WTC11 (cell line): ENCODE measurements around the gene CASQ2. TPM values are rescaled to one million over a fixed set of nuclear protein-coding genes. Genes with fewer than 3 reads are reported as not detected.

ENCODE experiments used
- ATAC-seq: fragments of 200-7000 bp; cut with Tn5 transposase; 2 replicates; pipeline ENCODE4 v1.10.0; 2021; ENCODE audit warnings: mild to moderate bottlenecking, moderate library complexity
- CTCF ChIA-PET: fragments of 300-600 bp; sonication (Branson Sonifier 250); formaldehyde crosslinking; loops from one replicate; lab custom pipeline; 2021; ENCODE audit warnings: antibody characterized with exemption; lab: Charles Lee
- POLR2A ChIA-PET: fragments of 350-600 bp; sonication (Branson Sonifier 250); formaldehyde crosslinking; loops from one replicate; lab custom pipeline; 2021; ENCODE audit warnings: antibody characterized with exemption; lab: Charles Lee
- DNase-seq: peaks from one replicate; pipeline ENCODE4 v3.0.0; 2021; ENCODE audit warnings: low spot score
- H3K27ac Mint-ChIP-seq: 2 replicates; pipeline ENCODE4 v1.8.0; 2021; ENCODE audit warnings: mixed read lengths
- H3K27me3 Mint-ChIP-seq: 2 replicates; pipeline ENCODE4 v1.8.0; 2021; ENCODE audit warnings: low read depth, mild to moderate bottlenecking, moderate library complexity, mixed read lengths
- H3K36me3 Mint-ChIP-seq: 2 replicates; pipeline ENCODE4 v1.8.0; 2021; ENCODE audit warnings: mixed read lengths
- H3K4me1 Mint-ChIP-seq: 2 replicates; pipeline ENCODE4 v1.8.0; 2022; ENCODE audit warnings: mixed read lengths
- H3K4me3 Mint-ChIP-seq: 2 replicates; pipeline ENCODE4 v1.8.0; 2021; ENCODE audit warnings: mild to moderate bottlenecking, moderate library complexity, mixed read lengths
- H3K9me3 Mint-ChIP-seq: 2 replicates; pipeline ENCODE4 v1.8.0; 2021; ENCODE audit warnings: mixed read lengths
- ELF4 ChIP-seq: sonication (generic); formaldehyde crosslinking; IDR thresholded peaks from 2 replicates; pipeline ENCODE4 v1.8.1; 2022; ENCODE audit warnings: low read depth, mild to moderate bottlenecking, moderate library complexity, missing genetic modification reagents
- FOXK1 ChIP-seq: sonication (generic); formaldehyde crosslinking; IDR thresholded peaks from 2 replicates; pipeline ENCODE4 v1.8.0; 2022; ENCODE audit warnings: mild to moderate bottlenecking, moderate library complexity, missing genetic modification reagents
- FOXP1 ChIP-seq: sonication (generic); formaldehyde crosslinking; IDR thresholded peaks from 2 replicates; pipeline ENCODE4 v1.8.0; 2022; ENCODE audit warnings: missing genetic modification reagents, mild to moderate bottlenecking, moderate library complexity, borderline replicate concordance
- GABPB1 ChIP-seq: sonication (generic); formaldehyde crosslinking; IDR thresholded peaks from 2 replicates; pipeline ENCODE4 v1.8.1; 2023; ENCODE audit warnings: mild to moderate bottlenecking, missing genetic modification reagents
- IRF2 ChIP-seq: sonication (generic); formaldehyde crosslinking; IDR thresholded peaks from 2 replicates; pipeline ENCODE4 v1.8.0; 2022; ENCODE audit warnings: low read depth, missing genetic modification reagents, borderline replicate concordance
- KAT7 ChIP-seq: sonication (generic); formaldehyde crosslinking; IDR thresholded peaks from 2 replicates; pipeline ENCODE4 v1.8.1; 2023; ENCODE audit warnings: missing genetic modification reagents, mild to moderate bottlenecking, borderline replicate concordance
- MXD4 ChIP-seq: fragments of 250-450 bp; sonication (Bioruptor Pico); IDR thresholded peaks from 2 replicates; pipeline ENCODE4 v1.8.0; 2021; ENCODE audit warnings: mild to moderate bottlenecking, moderate library complexity, borderline replicate concordance
- NFYB ChIP-seq: sonication (generic); formaldehyde crosslinking; conservative IDR thresholded peaks from 2 replicates; pipeline ENCODE4 v1.8.0; 2022; ENCODE audit warnings: low read depth, missing genetic modification reagents
- NR2C2 ChIP-seq: sonication (generic); formaldehyde crosslinking; IDR thresholded peaks from 2 replicates; pipeline ENCODE4 v1.8.0; 2022; ENCODE audit warnings: mild to moderate bottlenecking, missing genetic modification reagents
- PRRX2 ChIP-seq: fragments of 250-450 bp; sonication (Bioruptor Pico); IDR thresholded peaks from 2 replicates; pipeline ENCODE4 v1.8.0; 2021; ENCODE audit warnings: mild to moderate bottlenecking
- SMAD4 ChIP-seq: sonication (generic); formaldehyde crosslinking; IDR thresholded peaks from 2 replicates; pipeline ENCODE4 v1.8.0; 2022; ENCODE audit warnings: mild to moderate bottlenecking, missing genetic modification reagents
- TEAD1 ChIP-seq: sonication (generic); formaldehyde crosslinking; IDR thresholded peaks from 2 replicates; pipeline ENCODE4 v1.8.0; 2022; ENCODE audit warnings: mild to moderate bottlenecking, missing genetic modification reagents
- TEAD4 ChIP-seq: sonication (generic); formaldehyde crosslinking; IDR thresholded peaks from 2 replicates; pipeline ENCODE4 v1.8.0; 2022; ENCODE audit warnings: mild to moderate bottlenecking, missing genetic modification reagents
- USF2 ChIP-seq: sonication (generic); formaldehyde crosslinking; IDR thresholded peaks from 2 replicates; pipeline ENCODE4 v1.8.1; 2023; ENCODE audit warnings: mild to moderate bottlenecking, missing genetic modification reagents, moderate library complexity
- ZNF121 ChIP-seq: sonication (generic); formaldehyde crosslinking; IDR thresholded peaks from 2 replicates; pipeline ENCODE4 v1.8.0; 2023; ENCODE audit warnings: missing genetic modification reagents
- ZNF138 ChIP-seq: sonication (generic); formaldehyde crosslinking; conservative IDR thresholded peaks from 2 replicates; pipeline ENCODE4 v1.8.1; 2022; ENCODE audit warnings: mild to moderate bottlenecking, moderate library complexity, missing genetic modification reagents
- ZNF219 ChIP-seq: sonication (generic); formaldehyde crosslinking; IDR thresholded peaks from 2 replicates; pipeline ENCODE4 v1.8.0; 2023; ENCODE audit warnings: missing genetic modification reagents, mild to moderate bottlenecking, borderline replicate concordance
- ZNF232 ChIP-seq: sonication (generic); formaldehyde crosslinking; IDR thresholded peaks from 2 replicates; pipeline ENCODE4 v1.8.0; 2022; ENCODE audit warnings: mild to moderate bottlenecking, missing genetic modification reagents
- ZNF263 ChIP-seq: sonication (generic); formaldehyde crosslinking; IDR thresholded peaks from 2 replicates; pipeline ENCODE4 v1.8.1; 2022; ENCODE audit warnings: low read depth, mild to moderate bottlenecking, moderate library complexity, missing genetic modification reagents
- ZNF317 ChIP-seq: sonication (generic); formaldehyde crosslinking; IDR thresholded peaks from 2 replicates; pipeline ENCODE4 v1.8.1; 2023; ENCODE audit warnings: low read depth, mild to moderate bottlenecking, moderate library complexity, missing genetic modification reagents, borderline replicate concordance
- ZNF512 ChIP-seq: sonication (generic); formaldehyde crosslinking; IDR thresholded peaks from 2 replicates; pipeline ENCODE4 v1.8.1; 2022; ENCODE audit warnings: missing genetic modification reagents, borderline replicate concordance
- total RNA-seq: library from RNA; stranded (reverse); gene quantifications from 3 replicates; pipeline ENCODE4 v1.2.3, GENCODE V29; 2021
- TF ChIP-seq, protein P1 (sequence below): sonication (generic); formaldehyde crosslinking; IDR thresholded peaks from 2 replicates; pipeline ENCODE4 v1.8.0; 2022; ENCODE audit warnings: mild to moderate bottlenecking, missing genetic modification reagents
- TF ChIP-seq, protein P2 (sequence below): sonication (generic); formaldehyde crosslinking; IDR thresholded peaks from 2 replicates; pipeline ENCODE4 v1.8.1; 2022; ENCODE audit warnings: mild to moderate bottlenecking, moderate library complexity, missing genetic modification reagents
- TF ChIP-seq, protein P3 (sequence below): fragments of 250-450 bp; sonication (Bioruptor Pico); IDR thresholded peaks from 2 replicates; pipeline ENCODE4 v1.9.0; 2021; ENCODE audit warnings: mild to moderate bottlenecking
- TF ChIP-seq, protein P4 (sequence below): sonication (generic); formaldehyde crosslinking; IDR thresholded peaks from 2 replicates; pipeline ENCODE4 v1.8.1; 2023; ENCODE audit warnings: mild to moderate bottlenecking, missing genetic modification reagents, moderate library complexity
- TF ChIP-seq, protein P5 (sequence below): sonication (generic); formaldehyde crosslinking; IDR thresholded peaks from 2 replicates; pipeline ENCODE4 v1.8.1; 2023; ENCODE audit warnings: mild to moderate bottlenecking, missing genetic modification reagents, borderline replicate concordance

CASQ2 gene
- total RNA-seq, 1 experiment from 2014 or later: not detected

GRCh38 chr1:115702959-115703358 is 65.6 kb downstream of the CASQ2 start (continued):
- TF ChIP-seq ZNF512 (CRISPR knock-in tag) (no peak), NFYB (CRISPR knock-in tag) (no peak), MXD4 (CRISPR knock-in tag) (no peak), TEAD4 (CRISPR knock-in tag) (no peak), ZNF317 (CRISPR knock-in tag) (no peak), ZNF219 (CRISPR knock-in tag) (no peak), IRF2 (no peak), NR2C2 (CRISPR knock-in tag) (no peak), FOXP1 (CRISPR knock-in tag) (no peak), SMAD4 (CRISPR knock-in tag) (no peak)
- TF ChIP-seq, protein P1, sequence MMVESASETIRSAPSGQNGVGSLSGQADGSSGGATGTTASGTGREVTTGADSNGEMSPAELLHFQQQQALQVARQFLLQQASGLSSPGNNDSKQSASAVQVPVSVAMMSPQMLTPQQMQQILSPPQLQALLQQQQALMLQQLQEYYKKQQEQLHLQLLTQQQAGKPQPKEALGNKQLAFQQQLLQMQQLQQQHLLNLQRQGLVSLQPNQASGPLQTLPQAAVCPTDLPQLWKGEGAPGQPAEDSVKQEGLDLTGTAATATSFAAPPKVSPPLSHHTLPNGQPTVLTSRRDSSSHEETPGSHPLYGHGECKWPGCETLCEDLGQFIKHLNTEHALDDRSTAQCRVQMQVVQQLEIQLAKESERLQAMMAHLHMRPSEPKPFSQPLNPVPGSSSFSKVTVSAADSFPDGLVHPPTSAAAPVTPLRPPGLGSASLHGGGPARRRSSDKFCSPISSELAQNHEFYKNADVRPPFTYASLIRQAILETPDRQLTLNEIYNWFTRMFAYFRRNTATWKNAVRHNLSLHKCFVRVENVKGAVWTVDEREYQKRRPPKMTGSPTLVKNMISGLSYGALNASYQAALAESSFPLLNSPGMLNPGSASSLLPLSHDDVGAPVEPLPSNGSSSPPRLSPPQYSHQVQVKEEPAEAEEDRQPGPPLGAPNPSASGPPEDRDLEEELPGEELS (CRISPR knock-in tag): no peak
- TF ChIP-seq, protein P2, sequence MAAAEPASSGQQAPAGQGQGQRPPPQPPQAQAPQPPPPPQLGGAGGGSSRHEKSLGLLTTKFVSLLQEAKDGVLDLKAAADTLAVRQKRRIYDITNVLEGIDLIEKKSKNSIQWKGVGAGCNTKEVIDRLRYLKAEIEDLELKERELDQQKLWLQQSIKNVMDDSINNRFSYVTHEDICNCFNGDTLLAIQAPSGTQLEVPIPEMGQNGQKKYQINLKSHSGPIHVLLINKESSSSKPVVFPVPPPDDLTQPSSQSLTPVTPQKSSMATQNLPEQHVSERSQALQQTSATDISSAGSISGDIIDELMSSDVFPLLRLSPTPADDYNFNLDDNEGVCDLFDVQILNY: no peak

GRCh38 chr1:115701090-115701489 is 67.4 kb downstream of the CASQ2 start:
- ATAC-seq (no peak), DNase-seq (no peak)
- Mint-ChIP-seq H3K4me1 (no peaks in the 10 kb centered on the region), H3K27me3 (no peaks in the 10 kb centered on the region), H3K27ac (no peak overlapping the region), H3K4me3 (no peak overlapping the region), H3K36me3 (no peaks in the 10 kb centered on the region), H3K9me3 (no peaks in the 10 kb centered on the region)
- CTCF ChIA-PET: interaction anchor here (1.0 kb wide), 2 partner anchors 71 to 93 kb away, joined by 3 to 4 read pairs; no protein-coding TSS in a partner anchor
- POLR2A ChIA-PET: no interaction called here
- no peak for TF ChIP-seq USF2 (CRISPR knock-in tag)
- TF ChIP-seq FOXK1 (CRISPR knock-in tag): no peak
- TF ChIP-seq, protein P1 (CRISPR knock-in tag): no peak
- TF ChIP-seq, protein P3, sequence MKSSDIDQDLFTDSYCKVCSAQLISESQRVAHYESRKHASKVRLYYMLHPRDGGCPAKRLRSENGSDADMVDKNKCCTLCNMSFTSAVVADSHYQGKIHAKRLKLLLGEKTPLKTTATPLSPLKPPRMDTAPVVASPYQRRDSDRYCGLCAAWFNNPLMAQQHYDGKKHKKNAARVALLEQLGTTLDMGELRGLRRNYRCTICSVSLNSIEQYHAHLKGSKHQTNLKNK (CRISPR knock-in tag): no peak
- TF ChIP-seq, protein P4, sequence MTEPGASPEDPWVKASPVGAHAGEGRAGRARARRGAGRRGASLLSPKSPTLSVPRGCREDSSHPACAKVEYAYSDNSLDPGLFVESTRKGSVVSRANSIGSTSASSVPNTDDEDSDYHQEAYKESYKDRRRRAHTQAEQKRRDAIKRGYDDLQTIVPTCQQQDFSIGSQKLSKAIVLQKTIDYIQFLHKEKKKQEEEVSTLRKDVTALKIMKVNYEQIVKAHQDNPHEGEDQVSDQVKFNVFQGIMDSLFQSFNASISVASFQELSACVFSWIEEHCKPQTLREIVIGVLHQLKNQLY (CRISPR knock-in tag): no peak
- no peak for TF ChIP-seq GABPB1 (CRISPR knock-in tag)
- no peak for TF ChIP-seq PRRX2 (CRISPR knock-in tag)
- TF ChIP-seq, protein P5, sequence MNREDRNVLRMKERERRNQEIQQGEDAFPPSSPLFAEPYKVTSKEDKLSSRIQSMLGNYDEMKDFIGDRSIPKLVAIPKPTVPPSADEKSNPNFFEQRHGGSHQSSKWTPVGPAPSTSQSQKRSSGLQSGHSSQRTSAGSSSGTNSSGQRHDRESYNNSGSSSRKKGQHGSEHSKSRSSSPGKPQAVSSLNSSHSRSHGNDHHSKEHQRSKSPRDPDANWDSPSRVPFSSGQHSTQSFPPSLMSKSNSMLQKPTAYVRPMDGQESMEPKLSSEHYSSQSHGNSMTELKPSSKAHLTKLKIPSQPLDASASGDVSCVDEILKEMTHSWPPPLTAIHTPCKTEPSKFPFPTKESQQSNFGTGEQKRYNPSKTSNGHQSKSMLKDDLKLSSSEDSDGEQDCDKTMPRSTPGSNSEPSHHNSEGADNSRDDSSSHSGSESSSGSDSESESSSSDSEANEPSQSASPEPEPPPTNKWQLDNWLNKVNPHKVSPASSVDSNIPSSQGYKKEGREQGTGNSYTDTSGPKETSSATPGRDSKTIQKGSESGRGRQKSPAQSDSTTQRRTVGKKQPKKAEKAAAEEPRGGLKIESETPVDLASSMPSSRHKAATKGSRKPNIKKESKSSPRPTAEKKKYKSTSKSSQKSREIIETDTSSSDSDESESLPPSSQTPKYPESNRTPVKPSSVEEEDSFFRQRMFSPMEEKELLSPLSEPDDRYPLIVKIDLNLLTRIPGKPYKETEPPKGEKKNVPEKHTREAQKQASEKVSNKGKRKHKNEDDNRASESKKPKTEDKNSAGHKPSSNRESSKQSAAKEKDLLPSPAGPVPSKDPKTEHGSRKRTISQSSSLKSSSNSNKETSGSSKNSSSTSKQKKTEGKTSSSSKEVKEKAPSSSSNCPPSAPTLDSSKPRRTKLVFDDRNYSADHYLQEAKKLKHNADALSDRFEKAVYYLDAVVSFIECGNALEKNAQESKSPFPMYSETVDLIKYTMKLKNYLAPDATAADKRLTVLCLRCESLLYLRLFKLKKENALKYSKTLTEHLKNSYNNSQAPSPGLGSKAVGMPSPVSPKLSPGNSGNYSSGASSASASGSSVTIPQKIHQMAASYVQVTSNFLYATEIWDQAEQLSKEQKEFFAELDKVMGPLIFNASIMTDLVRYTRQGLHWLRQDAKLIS (CRISPR knock-in tag): no peak
- TF ChIP-seq TEAD1 (CRISPR knock-in tag): no peak
- TF ChIP-seq SMAD4 (CRISPR knock-in tag): no peak
- no peak for TF ChIP-seq ZNF121 (CRISPR knock-in tag)
- TF ChIP-seq ZNF232 (CRISPR knock-in tag): no peak
- no peak for TF ChIP-seq ZNF263 (CRISPR knock-in tag)
- TF ChIP-seq KAT7 (CRISPR knock-in tag): no peak
- no peak for TF ChIP-seq ELF4 (CRISPR knock-in tag)
- no peak for TF ChIP-seq ZNF138
